SK-MEL-5 (cell line): ENCODE data around the gene CELF1. TPM values are rescaled to one million over a fixed set of nuclear protein-coding genes. Genes with fewer than 3 reads are reported as not detected.

Experiments used
- DNase-seq: peaks from one replicate; pipeline ENCODE4 v3.0.0-alpha.2; 2016; ENCODE audit warnings: low read depth, low spot score
- in situ Hi-C: cut with HindIII; loops from 2 replicates; pipeline ENCODE4 v1.10.0; 2016; ENCODE audit warnings: low sequenced_read_pairs, high pct_unique_total_duplicates, low pct_unique_long_range_greater_than_20kb
- total RNA-seq: library from RNA; depleted of rRNA; stranded (reverse); fragments of >200 nt; shearing (Covaris generic); gene quantifications from 2 replicates; pipeline ENCODE4 v1.2.3, GENCODE V29; 2014

The CELF1 gene
- total RNA-seq, 1 experiment from 2014 or later, result 86.7 TPM

DNA sequence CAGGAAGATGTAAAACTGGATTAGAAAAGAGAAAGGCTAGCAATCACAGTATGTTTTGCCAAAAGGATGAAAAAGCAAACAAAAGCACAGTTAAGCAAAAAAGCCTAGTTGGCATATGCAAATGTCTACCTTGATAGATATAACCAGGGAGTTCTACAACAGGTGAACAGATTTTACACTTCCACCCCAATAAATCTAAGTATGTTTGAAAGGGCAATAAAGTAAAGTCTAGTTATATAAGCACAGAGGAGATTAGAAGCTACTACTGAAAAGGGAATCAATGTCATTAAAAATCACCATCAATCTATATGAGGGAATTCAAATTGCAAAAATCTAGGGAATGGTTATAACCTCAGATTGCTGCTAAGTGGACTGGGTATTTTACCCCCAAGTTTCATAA is 49.7 kb downstream of the CELF1 start:
- in situ Hi-C loops, result no loop called here

DNA sequence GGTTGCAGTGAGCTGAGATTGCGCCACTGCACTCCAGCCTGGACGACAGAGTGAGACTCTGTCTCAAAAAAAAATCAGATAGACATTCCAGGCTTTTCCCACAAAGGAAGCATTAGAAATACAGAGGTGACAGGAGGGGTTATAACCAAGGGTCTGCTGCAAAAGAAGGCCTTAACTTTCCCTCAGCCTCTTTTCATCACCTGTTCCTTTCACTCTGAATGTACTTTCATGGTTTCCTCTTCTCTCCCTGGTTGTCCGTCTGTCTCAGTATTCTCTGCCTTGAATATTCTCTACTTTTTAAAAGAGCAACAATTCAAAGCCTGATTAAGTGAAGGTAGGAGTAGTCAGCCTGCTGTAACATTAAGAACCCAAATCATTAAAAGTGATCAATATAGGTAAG is 50.2 kb downstream of the CELF1 start:
- no peak for DNase-seq
- in situ Hi-C loops, result no loop called here

More for the DNA sequence above, 49.7 kb downstream of the CELF1 start:
- no peak for DNase-seq

DNA sequence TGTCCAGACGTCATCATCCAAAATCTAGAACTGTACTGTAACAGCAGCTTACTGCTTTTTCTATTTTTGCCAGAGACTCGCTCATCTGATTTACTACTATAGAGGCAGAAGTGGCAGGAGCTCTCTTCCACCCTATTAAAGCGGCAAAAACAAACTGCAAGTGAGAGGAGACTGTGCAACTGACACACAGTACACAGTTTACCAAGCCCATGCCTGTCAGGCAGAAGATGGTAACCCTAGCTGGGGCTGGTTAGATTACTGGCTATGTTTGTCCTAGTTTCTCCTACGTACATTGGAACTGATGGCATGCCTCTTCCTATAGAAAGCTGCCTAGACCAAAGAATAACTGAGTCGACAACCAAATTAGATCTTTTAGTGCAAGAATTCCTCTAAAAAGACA is 51.8 kb downstream of the CELF1 start:
- no peak for DNase-seq
- in situ Hi-C loops, result no loop called here

DNA sequence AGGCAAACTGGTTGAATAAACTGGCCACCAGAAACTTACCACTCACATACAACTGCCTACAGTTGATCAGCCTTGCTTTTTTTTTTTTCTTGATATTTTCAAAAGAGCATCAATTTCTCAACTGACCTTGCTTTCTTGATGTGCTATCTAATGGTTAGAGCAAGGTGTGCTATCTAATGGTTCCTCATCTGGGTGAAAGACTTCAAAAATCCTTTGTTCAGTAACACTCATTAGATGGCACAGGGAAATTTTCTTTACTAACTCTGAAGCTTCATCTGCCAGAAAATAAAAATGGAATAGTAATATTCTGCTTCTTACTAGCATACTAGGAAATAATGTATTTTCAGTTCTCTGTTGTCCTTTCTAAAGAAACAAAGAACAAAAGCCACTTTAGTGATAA is 52.8 kb downstream of the CELF1 start:
- DNase-seq, result no peak
- in situ Hi-C loops, result no loop called here

DNA sequence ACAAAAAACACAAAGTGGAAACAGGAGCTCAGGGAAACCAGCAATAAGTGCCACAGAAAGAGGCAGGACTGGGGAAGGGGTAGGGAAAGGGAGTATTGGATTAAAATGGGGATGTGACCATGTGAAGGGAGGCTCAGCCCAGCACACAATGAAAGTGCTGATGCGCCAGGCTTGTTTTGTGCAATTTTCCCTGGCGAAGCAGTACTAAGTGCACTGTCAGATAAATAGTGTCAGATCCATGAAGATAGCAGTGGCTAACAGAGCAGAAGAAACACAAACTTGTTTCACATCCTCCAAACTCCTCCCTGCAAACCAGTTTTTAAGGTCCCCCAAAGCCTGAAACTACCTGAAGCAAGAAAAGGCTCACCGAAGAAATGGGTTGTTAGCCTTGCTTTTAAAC is 53.3 kb downstream of the CELF1 start:
- in situ Hi-C loops, result no loop called here
- DNase-seq, result no peak

DNA sequence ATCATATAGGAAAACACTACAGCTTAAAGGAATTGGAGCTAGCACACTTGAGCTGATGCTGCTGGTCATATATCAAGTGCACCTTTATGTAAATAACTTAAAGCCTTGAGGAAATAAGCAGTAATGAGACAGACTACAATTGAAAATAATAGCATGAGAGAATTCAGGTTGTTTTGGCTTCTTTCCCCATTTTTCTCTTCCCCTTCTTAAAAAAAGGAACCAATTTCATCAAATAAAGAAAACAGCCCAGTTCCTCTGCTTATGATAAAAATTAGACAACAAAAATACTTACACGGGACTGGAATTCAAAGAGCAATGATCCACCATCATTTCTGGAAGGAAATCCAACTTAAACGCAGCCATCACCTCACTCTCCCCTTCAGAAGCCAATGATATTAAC is 53.8 kb downstream of the CELF1 start:
- no peak for DNase-seq

DNA sequence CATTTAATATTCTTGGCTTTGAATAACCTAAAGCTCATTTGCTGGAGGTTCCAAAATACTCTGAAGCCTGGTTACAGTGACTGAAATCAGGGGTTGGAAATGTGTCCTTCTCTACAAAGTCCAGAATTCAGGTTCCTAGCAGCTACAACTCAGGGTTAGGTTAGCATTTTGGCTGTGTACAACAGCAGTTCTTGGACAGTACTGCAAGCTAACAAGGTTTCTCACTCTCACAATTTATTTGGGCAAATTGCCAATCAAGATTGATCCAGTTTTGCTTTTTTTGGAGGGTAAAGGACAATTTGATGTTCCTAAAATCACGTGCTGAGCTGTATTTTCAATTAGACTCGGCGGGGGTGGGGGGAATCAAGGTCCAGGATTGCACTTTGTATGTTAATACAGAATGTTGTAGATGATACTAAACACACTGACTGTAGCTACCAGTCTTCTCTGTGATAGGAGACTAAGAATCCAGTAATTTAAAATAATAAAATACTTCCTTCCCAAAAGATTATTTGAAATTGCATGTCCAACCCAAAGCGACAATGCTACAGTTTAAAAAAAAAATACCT is 54.3 kb downstream of the CELF1 start:
- in situ Hi-C loops, result no loop called here
- DNase-seq, result no peak

More for the DNA sequence above, 53.8 kb downstream of the CELF1 start:
- in situ Hi-C loops, result no loop called here

DNA sequence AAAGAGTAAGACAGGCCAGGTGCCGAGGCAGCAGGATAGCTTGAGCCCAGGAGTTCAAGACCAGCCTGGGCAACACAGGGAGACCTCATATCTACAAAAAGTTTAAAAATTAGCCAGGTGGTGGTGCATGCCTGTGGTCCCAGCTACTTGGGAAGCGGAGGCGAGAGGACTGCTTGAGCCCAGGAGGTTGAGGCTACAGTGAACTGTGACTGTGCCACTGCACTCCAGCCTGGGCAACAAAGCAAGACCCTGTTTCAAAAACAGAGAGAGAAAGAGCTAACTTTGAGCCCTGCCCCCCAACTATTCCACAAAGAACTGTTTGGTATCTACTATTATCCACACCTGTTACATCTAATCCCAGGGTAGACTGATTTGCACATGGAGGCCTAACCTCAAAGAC is 54.8 kb downstream of the CELF1 start:
- in situ Hi-C loops, result no loop called here
- no peak for DNase-seq

DNA sequence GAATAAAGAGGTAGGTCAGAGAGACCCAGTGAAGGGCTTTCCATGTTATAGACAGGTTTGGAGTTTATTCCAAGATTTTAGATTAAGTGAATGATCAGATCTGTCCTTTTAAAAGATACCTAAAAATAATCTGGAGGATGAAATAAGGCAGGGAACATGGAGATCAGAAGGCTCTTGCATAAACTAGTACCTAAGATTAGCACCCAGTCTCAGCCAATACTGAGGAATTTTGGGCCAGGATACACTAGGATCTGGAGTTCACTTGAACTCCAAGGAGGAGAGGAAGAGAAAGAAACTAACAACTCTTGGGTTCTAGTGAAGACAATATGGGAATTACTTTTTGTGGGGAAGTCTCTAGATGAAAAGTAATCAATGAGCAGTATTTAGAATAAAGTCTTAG is 56.1 kb downstream of the CELF1 start:
- no peak for DNase-seq
- in situ Hi-C loops, result no loop called here

DNA sequence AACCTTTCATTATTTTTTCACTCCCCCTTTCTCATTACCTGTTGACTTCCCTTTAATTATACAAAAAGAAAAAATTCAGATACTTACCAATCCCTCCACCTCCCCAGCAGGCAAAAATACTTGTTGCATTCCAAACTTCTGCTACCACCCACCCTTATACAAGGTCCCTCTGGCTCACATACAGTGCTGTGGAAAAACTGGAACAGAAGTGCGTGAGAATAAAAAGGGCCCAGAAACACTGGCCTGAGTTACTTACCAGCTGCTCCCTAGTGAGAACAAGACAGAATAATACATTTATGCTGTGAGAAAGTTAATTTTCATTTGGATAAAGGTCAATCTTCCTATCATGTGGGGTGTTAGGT is 57.1 kb downstream of the CELF1 start:
- in situ Hi-C loops, result no loop called here
- no peak for DNase-seq

DNA sequence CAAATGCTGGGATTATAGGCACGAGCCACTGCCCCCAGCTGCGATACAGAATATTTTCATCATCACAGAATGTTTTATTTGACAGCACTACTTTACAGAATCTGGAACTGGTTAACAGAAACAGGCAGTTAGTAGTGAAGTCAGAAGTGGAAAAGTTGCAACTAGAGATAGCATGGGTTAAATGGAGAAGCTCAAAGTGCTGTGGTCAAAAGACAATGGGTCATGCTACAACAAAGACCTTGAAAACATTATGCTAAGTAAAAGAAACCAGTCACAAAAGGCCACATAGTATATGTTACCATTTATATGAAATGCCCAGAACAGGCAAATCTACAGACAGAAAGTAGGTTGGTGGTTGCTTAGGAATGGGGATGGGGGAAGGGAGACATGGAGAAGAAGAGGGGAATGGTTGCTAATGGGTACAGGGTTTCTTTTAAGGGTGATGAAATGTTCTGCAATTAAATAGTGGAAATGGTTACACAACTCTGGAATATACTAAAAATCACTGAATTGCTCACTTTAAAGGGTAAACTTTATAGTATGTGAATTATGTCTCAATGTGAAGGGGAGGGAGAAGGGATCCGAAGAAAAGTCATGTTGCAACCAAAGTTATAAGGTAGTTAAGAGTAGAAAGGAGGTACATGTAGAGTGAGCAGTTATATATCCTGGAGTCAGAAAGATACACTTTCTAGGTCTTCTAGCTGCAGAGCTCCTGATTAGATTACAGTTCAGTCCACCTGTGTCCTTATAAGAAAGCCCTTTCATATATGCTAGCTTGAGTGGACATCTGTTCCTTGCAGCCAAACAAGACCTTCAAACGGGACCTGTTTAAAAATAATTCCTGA is 57.7 kb downstream of the CELF1 start:
- DNase-seq, result no peak
- in situ Hi-C loops, result no loop called here

DNA sequence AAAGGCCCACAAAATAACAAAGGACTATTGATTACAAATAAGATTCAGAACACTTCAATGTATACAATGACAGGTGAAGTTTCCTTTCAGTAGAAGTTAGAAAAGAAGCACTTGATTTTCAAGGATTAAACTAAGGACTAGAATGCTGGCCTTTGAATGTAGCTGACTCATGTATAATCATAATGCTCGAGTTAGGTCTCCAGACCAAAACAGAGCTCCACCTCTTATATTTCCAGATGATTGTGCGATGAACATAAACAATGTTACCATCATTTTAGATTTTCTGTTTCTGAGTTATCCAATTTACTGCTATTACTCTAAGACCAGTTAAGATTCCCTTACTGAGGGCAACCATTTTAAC is 63.6 kb downstream of the CELF1 start:
- no peak for DNase-seq
- in situ Hi-C loops, result no loop called here

DNA sequence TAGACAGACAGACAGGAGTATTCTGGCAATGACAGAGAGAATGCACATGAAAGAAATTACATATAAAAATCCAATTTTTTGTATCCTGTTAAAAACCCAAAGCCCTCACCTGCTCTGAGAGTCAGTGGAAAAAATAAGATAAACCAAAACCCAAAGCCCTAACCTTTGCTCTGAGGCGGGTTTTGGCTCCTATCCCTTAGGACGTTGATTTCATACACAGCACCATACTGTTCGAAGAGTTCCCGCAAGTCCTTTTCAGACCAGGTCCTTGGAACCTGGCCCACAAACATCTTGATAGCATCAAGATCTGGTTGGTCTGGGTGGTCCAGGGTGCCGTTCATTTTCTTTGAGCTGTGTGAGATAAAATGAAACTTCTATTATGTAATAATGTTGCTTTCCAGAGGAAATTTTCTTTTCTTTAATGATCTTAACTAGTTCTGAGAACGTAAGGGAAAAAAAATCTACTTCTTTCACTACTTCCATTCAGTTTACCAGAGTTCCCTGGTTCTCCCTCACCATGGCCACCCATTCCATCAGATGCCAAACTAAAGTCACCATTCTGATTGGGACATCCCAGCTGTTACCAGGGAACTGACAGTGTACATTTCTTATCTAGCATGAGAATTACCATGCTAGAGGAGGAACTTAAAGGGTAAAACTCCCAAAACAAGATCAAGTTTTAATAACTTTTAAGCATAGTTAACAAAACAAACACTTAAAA is 64.1 kb downstream of the CELF1 start:
- in situ Hi-C loops, result no loop called here
- no peak for DNase-seq

DNA sequence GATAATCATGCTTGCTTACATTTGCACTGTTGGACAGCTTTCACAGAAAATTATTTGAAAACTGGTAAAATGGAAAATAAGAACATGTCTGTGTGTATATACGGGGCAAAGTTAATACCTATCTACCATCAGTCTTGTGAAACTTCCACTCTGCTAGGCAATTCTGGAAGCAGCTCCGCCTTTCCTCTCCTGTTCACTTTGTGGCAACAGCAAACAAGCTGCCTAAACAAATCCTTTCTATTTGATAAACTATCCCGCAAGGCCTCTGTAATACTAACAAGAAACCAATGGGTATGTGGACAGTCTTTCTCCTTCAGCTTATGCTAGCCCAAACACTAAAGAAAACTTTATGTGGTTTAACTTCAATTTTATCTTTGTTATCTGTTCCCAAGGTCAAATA is 64.8 kb downstream of the CELF1 start:
- no peak for DNase-seq
- in situ Hi-C loops, result no loop called here

DNA sequence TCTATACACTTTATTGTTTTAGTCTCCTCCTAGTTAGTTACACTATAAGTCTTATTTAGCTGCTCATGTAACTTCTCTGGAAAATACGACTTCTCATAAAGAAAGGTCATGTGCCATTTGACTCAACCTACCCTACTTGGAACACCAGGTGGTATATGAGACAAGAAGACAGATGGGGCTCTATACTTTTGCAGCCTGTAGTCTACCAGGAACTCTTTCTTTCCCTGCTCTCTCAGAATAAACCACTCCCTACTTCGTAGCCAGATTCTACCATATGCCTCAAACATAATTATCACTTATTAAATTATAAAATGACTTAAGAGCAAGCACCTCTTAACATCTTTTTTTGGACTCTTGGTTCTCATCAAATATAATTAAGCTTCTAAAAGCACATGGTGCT is 65.5 kb downstream of the CELF1 start:
- in situ Hi-C loops, result no loop called here
- no peak for DNase-seq

DNA sequence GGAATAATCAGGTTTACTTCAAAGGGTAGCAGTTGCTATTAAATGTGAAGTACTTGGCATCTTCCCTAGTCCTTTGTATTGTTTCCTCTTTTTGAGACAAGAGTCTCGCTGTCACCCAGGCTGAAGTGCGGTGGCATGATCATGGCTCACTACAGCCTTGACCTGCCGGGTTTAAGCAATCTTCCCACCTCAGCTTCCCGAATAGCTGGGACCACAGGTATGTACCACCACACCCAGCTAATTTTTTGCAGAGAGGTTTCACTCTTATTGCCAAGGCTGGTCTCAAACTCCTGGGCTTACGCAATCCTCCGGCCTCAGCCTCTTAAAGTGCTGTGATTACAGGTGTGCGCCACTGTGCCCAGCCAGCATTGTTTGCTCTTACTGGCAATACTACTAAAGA is 67.8 kb downstream of the CELF1 start:
- in situ Hi-C loops, result no loop called here
- DNase-seq, result no peak

DNA sequence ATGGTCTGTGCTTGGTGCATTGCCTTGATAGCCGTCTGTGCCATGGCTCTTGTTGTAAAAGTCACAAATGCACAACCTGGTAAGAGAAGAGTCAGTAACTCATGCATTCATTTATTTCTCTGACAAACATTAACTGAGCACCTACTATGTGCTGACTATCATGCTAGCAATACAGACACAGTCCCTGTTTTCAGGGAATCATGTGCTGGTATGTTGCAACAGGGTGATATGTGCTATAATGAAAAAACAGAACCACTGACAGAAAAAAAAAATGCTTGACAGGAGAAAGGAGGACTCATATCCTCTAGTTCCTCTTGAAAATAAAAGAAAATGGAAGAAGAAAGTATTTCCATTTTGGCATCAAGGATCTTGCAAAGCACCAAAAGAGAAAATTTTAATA is 69.5 kb downstream of the CELF1 start:
- in situ Hi-C loops, result no loop called here
- DNase-seq, result no peak

DNA sequence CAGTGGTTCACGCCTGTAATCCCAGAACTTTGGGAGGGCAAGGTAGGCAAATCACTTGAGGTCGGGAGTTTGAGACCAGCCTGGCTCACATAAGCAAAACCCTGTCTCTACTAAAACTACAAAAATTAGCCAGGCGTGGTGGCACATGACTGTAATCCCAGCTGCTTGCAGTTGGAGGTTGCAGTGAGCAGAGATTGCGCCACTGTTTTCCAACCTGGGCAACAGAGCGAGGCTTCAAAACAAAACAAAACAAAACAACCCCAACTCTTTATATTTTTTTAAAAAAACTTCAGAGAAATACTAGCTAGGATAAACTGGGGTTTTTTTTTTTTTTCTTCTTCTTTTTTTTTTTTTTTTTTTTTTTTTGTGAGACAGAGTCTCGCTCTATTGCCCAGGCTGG is 72.2 kb downstream of the CELF1 start:
- in situ Hi-C loops, result no loop called here
- no peak for DNase-seq
